Keratinocyte (primary cell): ENCODE measurements around the gene MTOR.

Source experiments
- EZH2 ChIP-seq: IDR thresholded peaks from one replicate; pipeline ENCODE4 v1.6.1; 2012; ENCODE audit warnings: inconsistent platforms, mild to moderate bottlenecking, low read length, moderate library complexity
- TF ChIP-seq, protein P1 (sequence below), 3 experiments: IDR thresholded peaks in 1 of 3; conservative IDR thresholded peaks in 1 of 3; optimal IDR thresholded peaks in 1 of 3; 2 replicates in 2 of 3; 3 replicates in 1 of 3; pipeline versions ENCODE3 to v1.5.1; 2011; ENCODE audit warnings: low read length in 3 of 3, mild to moderate bottlenecking in 3 of 3, moderate library complexity in 2 of 3, control low read depth in 1 of 3, inconsistent platforms in 1 of 3; ENCODE audit not compliant: insufficient read depth in 2 of 3; ENCODE audit errors: extremely low read depth in 1 of 3

DNA sequence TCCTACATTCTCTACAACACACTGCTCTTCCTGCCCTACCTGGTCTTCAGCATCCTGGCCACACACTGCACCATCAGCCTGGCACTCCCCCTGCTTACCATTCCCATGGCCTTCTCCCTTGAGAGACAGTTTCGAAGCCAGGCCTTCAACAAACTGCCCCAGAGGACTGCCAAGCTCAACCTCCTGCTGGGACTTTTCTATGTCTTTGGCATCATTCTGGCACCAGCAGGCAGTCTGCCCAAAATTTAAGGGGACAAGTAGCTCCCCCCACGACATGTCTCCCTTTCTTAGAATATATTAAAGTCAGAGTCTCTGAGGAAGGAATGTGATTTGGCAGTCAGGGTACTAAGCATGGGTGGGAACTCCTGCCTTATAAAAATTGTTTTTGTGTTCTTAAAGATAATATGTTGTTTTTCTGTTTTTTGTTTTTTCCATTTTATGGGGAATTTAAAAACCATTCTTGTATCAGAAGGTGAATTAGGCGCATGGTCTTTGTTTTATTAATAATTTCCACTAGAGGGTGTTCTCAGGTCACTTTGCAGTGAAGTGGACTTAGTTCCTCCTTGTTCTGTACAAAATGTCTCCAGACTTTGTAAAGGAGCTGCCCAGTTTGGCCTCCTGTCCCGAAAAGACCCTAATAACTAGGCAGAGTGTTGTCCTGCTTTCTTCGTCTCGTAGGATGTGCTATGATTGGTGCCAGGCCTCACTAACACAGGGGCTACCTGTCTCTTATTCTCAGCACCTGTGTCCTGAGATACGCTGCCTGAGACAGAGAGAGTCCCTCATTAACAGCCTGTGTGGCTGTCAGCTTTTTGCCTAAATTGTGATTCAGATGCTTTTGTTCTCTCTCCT is 23.8 kb upstream of the MTOR start:
- TF ChIP-seq, protein P1, sequence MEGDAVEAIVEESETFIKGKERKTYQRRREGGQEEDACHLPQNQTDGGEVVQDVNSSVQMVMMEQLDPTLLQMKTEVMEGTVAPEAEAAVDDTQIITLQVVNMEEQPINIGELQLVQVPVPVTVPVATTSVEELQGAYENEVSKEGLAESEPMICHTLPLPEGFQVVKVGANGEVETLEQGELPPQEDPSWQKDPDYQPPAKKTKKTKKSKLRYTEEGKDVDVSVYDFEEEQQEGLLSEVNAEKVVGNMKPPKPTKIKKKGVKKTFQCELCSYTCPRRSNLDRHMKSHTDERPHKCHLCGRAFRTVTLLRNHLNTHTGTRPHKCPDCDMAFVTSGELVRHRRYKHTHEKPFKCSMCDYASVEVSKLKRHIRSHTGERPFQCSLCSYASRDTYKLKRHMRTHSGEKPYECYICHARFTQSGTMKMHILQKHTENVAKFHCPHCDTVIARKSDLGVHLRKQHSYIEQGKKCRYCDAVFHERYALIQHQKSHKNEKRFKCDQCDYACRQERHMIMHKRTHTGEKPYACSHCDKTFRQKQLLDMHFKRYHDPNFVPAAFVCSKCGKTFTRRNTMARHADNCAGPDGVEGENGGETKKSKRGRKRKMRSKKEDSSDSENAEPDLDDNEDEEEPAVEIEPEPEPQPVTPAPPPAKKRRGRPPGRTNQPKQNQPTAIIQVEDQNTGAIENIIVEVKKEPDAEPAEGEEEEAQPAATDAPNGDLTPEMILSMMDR (optimal IDR thresholded peaks at IDR 0.05 in 1 of 3, IDR thresholded peaks at IDR 0.05 in 1 of 3, conservative IDR thresholded peaks at IDR 0.05 in 1 of 3; ENCODE audit: extremely low read depth in 1 of 3, insufficient read depth in 2 of 3, low read length in 3 of 3): peak in 2 of 3 experiments; percentile 27 to 40
- TF ChIP-seq EZH2: no peak
